ENCODE data around the gene NUDT10. TPM values are rescaled to one million over a fixed set of nuclear protein-coding genes. Genes with fewer than 3 reads are reported as not detected.
"Not testable (repeated sequence)": the region's sequence is repeated elsewhere in the genome, so short reads cannot be mapped to it uniquely, and the experiment has no call there.

NUDT10 gene
- under 1 TPM in 3 of 6 donors, not detected in 3; 0.34 to 0.55 (median 0.46) TPM for total RNA-seq

DNA sequence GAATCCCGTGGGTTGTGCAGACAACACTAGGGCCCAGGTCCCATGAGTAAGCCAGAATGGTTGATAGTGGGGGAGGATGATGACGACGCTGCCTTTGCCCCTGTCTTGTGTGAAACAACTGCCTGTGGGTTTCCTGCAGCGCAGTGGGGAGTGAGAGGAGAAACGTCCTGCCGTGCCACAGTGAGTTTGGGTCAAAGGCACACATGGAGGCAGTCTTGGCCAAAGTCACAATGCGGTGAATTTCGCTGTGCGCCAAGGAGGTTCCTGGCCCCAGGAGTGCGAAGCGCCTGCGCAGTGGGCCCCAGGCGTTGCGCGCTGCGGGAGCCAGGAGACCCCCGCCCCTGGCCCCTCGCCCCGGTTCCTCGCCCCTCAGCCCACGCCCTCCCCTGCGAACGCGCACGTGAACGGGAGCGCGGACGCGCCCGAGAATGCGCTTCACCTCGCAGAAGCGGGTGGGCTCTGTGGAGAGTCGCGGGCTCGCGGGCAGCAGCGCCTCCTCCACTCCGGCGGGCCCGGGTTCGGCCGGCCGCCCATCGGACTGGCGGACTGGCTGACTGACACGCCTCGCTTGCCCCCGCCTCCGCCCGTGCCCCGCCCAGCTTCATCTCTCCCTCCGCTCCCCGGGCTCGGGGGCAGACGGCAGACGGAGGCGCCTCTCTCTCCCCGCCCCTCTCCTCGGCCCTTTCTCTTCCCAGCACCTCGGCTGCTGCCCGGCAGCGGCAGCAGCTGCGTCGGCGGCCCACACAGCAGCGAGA is at the start of gene NUDT10:
NUDT10 (plus strand) TSS at position 635 of the 755 bp plus-strand sequence. CDS start 144 bp downstream, outside the sequence.
- H3K9me3 ChIP-seq = no peaks in the 10 kb centered on the region
- no peak within 1 kb of the TSS for H3K27ac ChIP-seq
- no peaks in the 10 kb centered on the region for H3K36me3 ChIP-seq
- peak within 1 kb of the TSS in 3 of 4 donors; percentile 32 to 54 (median 47) for H3K4me3 ChIP-seq
- 34% methylated on average over 51 of the region's 68 CpGs; no CpG with 5 or more reads in 1 of the 2 donors for WGBS, 2 donors
- TF ChIP-seq POLR2AphosphoS5 (IDR thresholded peaks at IDR 0.05) = no peak
- no peak for TF ChIP-seq POLR2A (IDR thresholded peaks at IDR 0.05)
- TF ChIP-seq, protein P1, sequence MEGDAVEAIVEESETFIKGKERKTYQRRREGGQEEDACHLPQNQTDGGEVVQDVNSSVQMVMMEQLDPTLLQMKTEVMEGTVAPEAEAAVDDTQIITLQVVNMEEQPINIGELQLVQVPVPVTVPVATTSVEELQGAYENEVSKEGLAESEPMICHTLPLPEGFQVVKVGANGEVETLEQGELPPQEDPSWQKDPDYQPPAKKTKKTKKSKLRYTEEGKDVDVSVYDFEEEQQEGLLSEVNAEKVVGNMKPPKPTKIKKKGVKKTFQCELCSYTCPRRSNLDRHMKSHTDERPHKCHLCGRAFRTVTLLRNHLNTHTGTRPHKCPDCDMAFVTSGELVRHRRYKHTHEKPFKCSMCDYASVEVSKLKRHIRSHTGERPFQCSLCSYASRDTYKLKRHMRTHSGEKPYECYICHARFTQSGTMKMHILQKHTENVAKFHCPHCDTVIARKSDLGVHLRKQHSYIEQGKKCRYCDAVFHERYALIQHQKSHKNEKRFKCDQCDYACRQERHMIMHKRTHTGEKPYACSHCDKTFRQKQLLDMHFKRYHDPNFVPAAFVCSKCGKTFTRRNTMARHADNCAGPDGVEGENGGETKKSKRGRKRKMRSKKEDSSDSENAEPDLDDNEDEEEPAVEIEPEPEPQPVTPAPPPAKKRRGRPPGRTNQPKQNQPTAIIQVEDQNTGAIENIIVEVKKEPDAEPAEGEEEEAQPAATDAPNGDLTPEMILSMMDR (IDR thresholded peaks at IDR 0.05) = no peak
- no peak for TF ChIP-seq EP300 (IDR thresholded peaks at IDR 0.05)
- no peaks in the 10 kb centered on the region for H3K27me3 ChIP-seq
- ATAC-seq (ENCODE audit: low FRiP score in 2 of 2) (peak in 1 of 2 donors; percentile 85), DNase-seq (peak; percentile 24 to 88)
- H3K4me1 ChIP-seq = peaks cover 0 to 8% (median 0%) of the 10 kb centered on the region in 4 donors

DNA sequence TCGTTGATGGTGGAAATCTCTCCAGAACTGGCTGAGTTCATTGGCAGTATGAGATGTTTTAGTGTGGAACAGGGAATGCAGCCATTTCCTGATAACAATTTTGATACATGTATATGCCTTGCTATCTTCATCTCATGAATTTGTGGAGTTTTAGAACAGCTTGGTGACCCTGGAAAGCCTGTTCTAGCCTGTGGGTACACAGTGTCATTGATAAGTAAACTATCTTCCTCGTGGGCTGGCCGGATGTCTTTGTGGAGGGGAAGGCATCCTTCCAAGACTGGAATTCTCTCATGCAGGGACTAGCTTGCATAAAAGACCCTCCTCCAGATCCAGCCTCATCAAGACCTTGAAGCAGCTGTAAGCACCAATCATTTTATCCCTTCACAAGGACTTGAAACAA is 40.2 kb upstream of the NUDT10 start:
- H3K9me3 ChIP-seq = no peaks in the 10 kb centered on the region
- no peak overlapping the region for H3K27ac ChIP-seq
- no peak overlapping the region for H3K4me3 ChIP-seq
- TF ChIP-seq, protein P1 (IDR thresholded peaks at IDR 0.05) = no peak
- TF ChIP-seq POLR2AphosphoS5 (IDR thresholded peaks at IDR 0.05) (no peak), EP300 (IDR thresholded peaks at IDR 0.05) (no peak), POLR2A (IDR thresholded peaks at IDR 0.05) (no peak)
- no peaks in the 10 kb centered on the region for H3K27me3 ChIP-seq
- no peaks in the 10 kb centered on the region for H3K4me1 ChIP-seq
- H3K36me3 ChIP-seq = no peaks in the 10 kb centered on the region
- ATAC-seq (ENCODE audit: low FRiP score in 2 of 2) = no peak
- WGBS, 2 donors = 36 to 52% methylated on average over 1 to 3 of the region's 3 CpGs
- DNase-seq = no peak

DNA sequence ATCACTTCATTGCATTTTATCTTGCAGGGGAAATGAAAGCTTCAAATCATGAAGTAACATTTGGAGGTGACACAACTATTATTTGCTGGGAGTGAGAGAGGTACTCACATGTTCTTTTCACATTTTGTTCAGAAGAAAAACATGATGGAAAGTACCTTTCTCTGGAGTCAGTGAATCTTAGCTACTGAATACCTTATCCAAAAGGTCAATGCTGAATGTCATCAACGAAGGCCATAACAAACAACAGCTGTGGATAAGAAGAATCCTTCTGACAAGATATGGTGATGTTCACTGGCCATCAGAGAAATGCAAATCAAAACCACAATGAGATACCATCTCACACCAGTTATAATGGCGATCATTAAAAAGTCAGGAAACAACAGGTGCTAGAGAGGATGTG is 36.5 kb upstream of the NUDT10 start:
- no peak for ATAC-seq (ENCODE audit: low FRiP score in 2 of 2)
- Histone ChIP-seq H3K4me1 (no peaks in the 10 kb centered on the region), H3K27me3 (no peaks in the 10 kb centered on the region), H3K9me3 (no peaks in the 10 kb centered on the region), H3K4me3 (no peak overlapping the region), H3K36me3 (no peaks in the 10 kb centered on the region), H3K27ac (no peak overlapping the region)
- no peak for DNase-seq
- WGBS, 2 donors = 76 to 93% methylated on average over 2 of the region's 2 CpGs
- TF ChIP-seq, protein P1 (IDR thresholded peaks at IDR 0.05) = no peak
- TF ChIP-seq POLR2A (IDR thresholded peaks at IDR 0.05) = no peak
- TF ChIP-seq POLR2AphosphoS5 (IDR thresholded peaks at IDR 0.05) = no peak
- TF ChIP-seq EP300 (IDR thresholded peaks at IDR 0.05) = no peak

DNA sequence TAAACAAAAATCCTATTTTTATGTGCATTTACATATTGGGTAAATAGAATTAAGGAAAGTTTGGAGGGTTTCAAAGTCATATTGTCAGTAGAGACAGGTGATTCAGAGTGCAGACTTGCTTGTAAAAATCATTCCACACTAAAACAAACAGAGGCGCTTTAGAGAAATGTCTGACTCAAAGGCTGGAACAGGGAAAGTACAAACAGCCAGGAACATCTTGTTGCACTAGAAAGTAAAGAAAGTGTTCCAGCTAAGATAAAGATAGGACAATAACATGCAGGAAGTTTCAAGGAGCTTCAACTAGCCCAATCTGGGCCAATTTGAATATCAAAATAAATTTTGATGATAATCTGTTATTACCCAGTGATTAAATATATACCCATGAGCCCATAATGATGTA is 16.4 kb upstream of the NUDT10 start:
- TF ChIP-seq POLR2A (IDR thresholded peaks at IDR 0.05) = no peak
- TF ChIP-seq, protein P1 (IDR thresholded peaks at IDR 0.05) = no peak
- no peak for TF ChIP-seq POLR2AphosphoS5 (IDR thresholded peaks at IDR 0.05)
- no peak for TF ChIP-seq EP300 (IDR thresholded peaks at IDR 0.05)
- H3K4me1 ChIP-seq = no peaks in the 10 kb centered on the region
- 71 to 100% methylated on average over 1 of the region's 1 CpG for WGBS, 2 donors
- DNase-seq (no peak), ATAC-seq (ENCODE audit: low FRiP score in 2 of 2) (no peak)
- H3K9me3 ChIP-seq = no peaks in the 10 kb centered on the region
- no peak overlapping the region for H3K27ac ChIP-seq
- H3K27me3 ChIP-seq = no peaks in the 10 kb centered on the region
- H3K4me3 ChIP-seq = no peak overlapping the region
- H3K36me3 ChIP-seq = no peaks in the 10 kb centered on the region

DNA sequence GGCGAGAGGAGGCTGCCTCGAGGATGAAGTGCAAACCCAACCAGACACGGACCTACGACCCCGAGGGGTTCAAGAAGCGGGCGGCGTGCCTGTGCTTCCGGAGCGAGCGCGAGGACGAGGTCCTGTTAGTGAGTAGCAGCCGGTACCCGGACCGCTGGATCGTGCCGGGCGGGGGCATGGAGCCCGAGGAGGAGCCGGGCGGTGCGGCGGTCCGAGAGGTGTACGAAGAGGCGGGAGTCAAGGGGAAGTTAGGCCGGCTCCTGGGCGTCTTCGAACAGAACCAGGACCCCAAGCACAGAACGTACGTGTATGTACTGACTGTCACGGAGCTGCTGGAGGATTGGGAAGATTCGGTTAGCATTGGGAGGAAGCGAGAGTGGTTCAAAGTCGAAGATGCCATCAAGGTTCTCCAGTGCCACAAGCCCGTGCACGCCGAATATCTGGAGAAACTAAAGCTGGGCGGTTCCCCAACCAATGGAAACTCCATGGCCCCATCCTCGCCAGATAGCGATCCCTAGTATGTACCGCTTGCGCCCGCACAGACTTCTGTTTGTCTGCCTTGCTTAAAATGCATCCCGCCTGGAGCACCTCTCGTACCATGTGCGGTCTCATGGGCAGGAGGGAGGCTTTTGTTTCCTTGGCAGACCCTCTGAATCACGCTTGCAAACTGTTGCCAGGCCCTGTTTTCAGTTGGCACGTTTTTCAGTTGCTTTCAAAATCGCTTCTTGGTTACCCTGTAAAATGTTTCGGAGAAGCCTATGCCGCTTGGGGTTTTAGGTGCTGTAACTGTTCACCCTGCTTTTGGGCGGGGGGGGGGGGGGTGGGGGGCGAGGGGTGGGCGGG is 542 bp downstream of the NUDT10 start:
- not testable (repeated sequence) for DNase-seq, H3K27ac ChIP-seq, H3K4me1 ChIP-seq, H3K27me3 ChIP-seq, H3K9me3 ChIP-seq, H3K36me3 ChIP-seq
- H3K4me3 ChIP-seq = peak overlapping the region in 3 of 4 donors; percentile 32 to 54 (median 47)
- 40 to 49% methylated on average over 2 to 49 of the region's 56 CpGs for WGBS, 2 donors
- peak in 1 of 2 donors; percentile 42 for ATAC-seq (ENCODE audit: low FRiP score in 2 of 2)

Measured in upper lobe of left lung (tissue), 6 donors.